SK-N-SH (cell line): ENCODE results near the gene TP53BP1. TPM values are rescaled to one million over a fixed set of nuclear protein-coding genes. Genes with fewer than 3 reads are reported as not detected.

Experiments
- CTCF ChIA-PET: fragments of 300-600, 350-600 bp; formaldehyde crosslinking; extraction: SDS; loops from one replicate; lab custom pipeline; 2021; lab: Yijun Ruan, JAX
- POLR2A ChIA-PET: fragments of 350-600 bp; sonication (Branson Sonifier 250); formaldehyde crosslinking; extraction: SDS; loops from one replicate; lab custom pipeline; 2020; ENCODE audit warnings: antibody characterized with exemption, inconsistent platforms; lab: Yijun Ruan, JAX
- DNase-seq: peaks from one replicate; pipeline ENCODE4 v3.0.0; 2012
- H2AFZ ChIP-seq: fragments of 200-600 bp; sonication (generic); 2 replicates; pipeline ENCODE4 v1.8.1; 2016; ENCODE audit warnings: antibody characterized with exemption, mild to moderate bottlenecking, low read depth
- H3F3A ChIP-seq: fragments of 200-600 bp; sonication (generic); replicated peaks from 2 replicates; pipeline ENCODE3; 2016; ENCODE audit warnings: antibody characterized with exemption, mild to moderate bottlenecking; ENCODE audit not compliant: insufficient read depth
- H3K27ac ChIP-seq, 2 experiments: fragments of 200-500 bp in 1 of 2; fragments of 200-600 bp in 1 of 2; sonication (Bioruptor generic) in 1 of 2; sonication (generic), shearing (Covaris generic) in 1 of 2; 2 replicates each; pipeline versions ENCODE4 v1.5.1 to v1.6.1; 2014 to 2016; ENCODE audit warnings: low read depth in 2 of 2, inconsistent platforms in 1 of 2, low read length in 1 of 2, mild to moderate bottlenecking in 1 of 2, mixed read lengths in 1 of 2
- H3K27me3 ChIP-seq: fragments of 200-600 bp; sonication (generic), shearing (Covaris generic); 2 replicates; pipeline ENCODE4 v1.6.1; 2016; ENCODE audit warnings: mixed run types; ENCODE audit not compliant: insufficient read depth
- H3K36me3 ChIP-seq, 2 experiments: fragments of 200-500 bp in 1 of 2; fragments of 200-600 bp in 1 of 2; sonication (Bioruptor generic) in 1 of 2; sonication (generic) in 1 of 2; replicated peaks in 1 of 2; 2 replicates each; pipeline versions ENCODE3 to v1.5.1; 2014 to 2016; ENCODE audit warnings: low read length in 1 of 2, mild to moderate bottlenecking in 1 of 2; ENCODE audit not compliant: insufficient read depth in 2 of 2, control insufficient read depth in 1 of 2
- H3K4me1 ChIP-seq, 2 experiments: fragments of 200-500 bp in 1 of 2; fragments of 200-600 bp in 1 of 2; sonication (Bioruptor generic) in 1 of 2; sonication (generic), shearing (Covaris generic) in 1 of 2; 2 replicates each; pipeline versions ENCODE4 v1.5.1 to v1.6.1; 2014 to 2016; ENCODE audit warnings: low read depth in 1 of 2, low read length in 1 of 2, mixed run types in 1 of 2; ENCODE audit not compliant: insufficient read depth in 2 of 2, control insufficient read depth in 1 of 2
- H3K4me2 ChIP-seq: fragments of 200-600 bp; sonication (generic), shearing (Covaris generic); 2 replicates; pipeline ENCODE4 v1.6.1; 2017; ENCODE audit warnings: mixed run types
- H3K4me3 ChIP-seq, 2 experiments: fragments of 200-500 bp in 1 of 2; fragments of 200-600 bp in 1 of 2; sonication (Bioruptor generic) in 1 of 2; sonication (generic), shearing (Covaris generic) in 1 of 2; 2 replicates each; pipeline versions ENCODE4 v1.5.1 to v1.8.1; 2014 to 2016; ENCODE audit warnings: low read depth in 2 of 2, inconsistent platforms in 1 of 2, low read length in 1 of 2, mild to moderate bottlenecking in 1 of 2, mixed read lengths in 1 of 2, moderate library complexity in 1 of 2
- H3K79me2 ChIP-seq: fragments of 200-600 bp; sonication (generic); 2 replicates; pipeline ENCODE4 v1.8.1; 2017; ENCODE audit warnings: mild to moderate bottlenecking; ENCODE audit not compliant: insufficient read depth
- H3K9ac ChIP-seq: fragments of 200-600 bp; sonication (generic); 2 replicates; pipeline ENCODE4 v1.6.1; 2017; ENCODE audit warnings: mixed run types
- H3K9me2 ChIP-seq: fragments of 200-600 bp; sonication (generic); 2 replicates; pipeline ENCODE4 v1.6.1; 2017; ENCODE audit warnings: mixed run types
- H3K9me3 ChIP-seq: fragments of 200-600 bp; sonication (generic); 2 replicates; pipeline ENCODE4 v1.6.1; 2017; ENCODE audit warnings: mixed run types, mild to moderate bottlenecking, moderate library complexity
- H4K20me1 ChIP-seq: fragments of 200-600 bp; sonication (generic); 2 replicates; pipeline ENCODE4 v1.6.1; 2017; ENCODE audit warnings: mild to moderate bottlenecking, mixed run types; ENCODE audit not compliant: insufficient read depth
- EZH2phosphoT487 ChIP-seq: fragments of 200-600 bp; sonication (generic); IDR thresholded peaks from 2 replicates; pipeline ENCODE4 v1.6.1; 2017; ENCODE audit warnings: low read depth, mixed run types, mild to moderate bottlenecking, antibody characterized with exemption, moderate library complexity, borderline replicate concordance
- FOXM1 ChIP-seq: IDR thresholded peaks from 2 replicates; pipeline ENCODE4 v1.4.0; 2012; ENCODE audit warnings: low read depth, mild to moderate bottlenecking
- GATA2 ChIP-seq: sonication (generic); formaldehyde crosslinking; IDR thresholded peaks from 2 replicates; pipeline ENCODE4 v1.5.0; 2020; ENCODE audit warnings: mild to moderate bottlenecking, missing genetic modification reagents
- JUND ChIP-seq: IDR thresholded peaks from 2 replicates; pipeline ENCODE4 v1.4.0; 2012
- MAX ChIP-seq: IDR thresholded peaks from 2 replicates; pipeline ENCODE4 v1.4.0; 2012; ENCODE audit warnings: low read depth
- MXI1 ChIP-seq: IDR thresholded peaks from 2 replicates; pipeline ENCODE4 v1.6.1; 2012; ENCODE audit warnings: mild to moderate bottlenecking, low read depth, low read length, improper control_type of control experiment
- NFIC ChIP-seq: IDR thresholded peaks from 2 replicates; pipeline ENCODE4 v1.4.0; 2012; ENCODE audit warnings: borderline replicate concordance
- NRF1 ChIP-seq: IDR thresholded peaks from 2 replicates; pipeline ENCODE4 v1.6.1; 2012; ENCODE audit warnings: low read depth, mild to moderate bottlenecking, low read length
- PBX3 ChIP-seq: IDR thresholded peaks from 2 replicates; pipeline ENCODE4; 2012
- POLR2AphosphoS5 ChIP-seq: IDR thresholded peaks from 2 replicates; pipeline ENCODE4 v1.6.1; 2012; ENCODE audit warnings: low read depth, low read length
- RAD21 ChIP-seq: IDR thresholded peaks from 2 replicates; pipeline ENCODE4 v1.6.1; 2012; ENCODE audit warnings: mild to moderate bottlenecking, low read length
- RCOR1 ChIP-seq: fragments of 150-350 bp; IDR thresholded peaks from 2 replicates; pipeline ENCODE4 v1.6.1; 2017; ENCODE audit warnings: antibody characterized with exemption, low read length
- REST ChIP-seq: IDR thresholded peaks from 2 replicates; pipeline ENCODE4 v1.6.1; 2012; ENCODE audit warnings: mild to moderate bottlenecking, low read depth, low read length, moderate library complexity
- RFX5 ChIP-seq: IDR thresholded peaks from 2 replicates; pipeline ENCODE4 v1.6.1; 2012; ENCODE audit warnings: mild to moderate bottlenecking, improper control_type of control experiment, low read length
- RXRA ChIP-seq: IDR thresholded peaks from 2 replicates; pipeline ENCODE4 v1.4.0; 2012; ENCODE audit warnings: low read depth, mild to moderate bottlenecking, borderline replicate concordance
- SIN3A ChIP-seq: IDR thresholded peaks from 2 replicates; pipeline ENCODE4 v1.6.1; 2012; ENCODE audit warnings: low read depth, mild to moderate bottlenecking, low read length, moderate library complexity, borderline replicate concordance
- SMC3 ChIP-seq: IDR thresholded peaks from 2 replicates; pipeline ENCODE4 v1.6.1; 2012; ENCODE audit warnings: low read depth, low read length, improper control_type of control experiment
- TCF12 ChIP-seq: IDR thresholded peaks from 2 replicates; pipeline ENCODE4 v1.4.0; 2012
- TEAD4 ChIP-seq: IDR thresholded peaks from 2 replicates; pipeline ENCODE4 v1.4.0; 2012; ENCODE audit warnings: mild to moderate bottlenecking, borderline replicate concordance; ENCODE audit not compliant: insufficient read depth
- USF1 ChIP-seq: IDR thresholded peaks from 2 replicates; pipeline ENCODE4 v1.4.0; 2012; ENCODE audit warnings: low read depth, borderline replicate concordance
- YY1 ChIP-seq: IDR thresholded peaks from 2 replicates; pipeline ENCODE4 v1.4.0; 2012; ENCODE audit warnings: low read depth, mild to moderate bottlenecking
- WGBS: methylation state at CpG from one replicate; pipeline ENCODE4 v1.1.6; 2017; ENCODE audit warnings: low lambda C conversion rate; 5-methylcytosine and 5-hydroxymethylcytosine counted together
- polyA plus RNA-seq, 3 experiments: library from polyadenylated mRNA; depleted of rRNA; stranded (reverse); fragments of >200 nt; gene quantifications; 2 replicates each; pipeline ENCODE4 v1.2.3, GENCODE V29; 2012

Gene TP53BP1
- polyA plus RNA-seq, 1 of the 3 experiments (the other 2 are of a cell fraction), result 27.1 TPM

GRCh38 chr15:43420876-43421275 lies 72.1 kb downstream of the TP53BP1 start:
- H3K9me3 ChIP-seq, result no peaks in the 10 kb centered on the region
- TF ChIP-seq MAX (no peak), EZH2phosphoT487 (no peak), RCOR1 (no peak), FOXM1 (no peak), SIN3A (no peak), NFIC (no peak), GATA2 (CRISPR knock-in tag) (no peak), RFX5 (no peak)
- no peaks in the 10 kb centered on the region; a peak in 1 of 4 replicates for H3K4me1 ChIP-seq
- WGBS, result 86% methylated on average over 7 of the region's 7 CpGs
- H3K9me2 ChIP-seq, result no peaks in the 10 kb centered on the region
- H3K4me3 ChIP-seq, result no peak overlapping the region
- no peak overlapping the region for H3K9ac ChIP-seq
- H3K27ac ChIP-seq, result no peak overlapping the region
- no peak overlapping the region for H2AFZ ChIP-seq
- H3K36me3 ChIP-seq, result peaks cover 45 to 71% of the 10 kb centered on the region in 2 experiments
- no peaks in the 10 kb centered on the region; the same call in 1 of the 2 replicates for H3K79me2 ChIP-seq
- no peaks in the 10 kb centered on the region for H3F3A ChIP-seq
- H3K27me3 ChIP-seq, result no peaks in the 10 kb centered on the region
- CTCF ChIA-PET, result no interaction called here
- H3K4me2 ChIP-seq, result no peak overlapping the region
- H4K20me1 ChIP-seq, result 0 out of 2 replicates have a peak, but pooled peaks cover 4% of the 10 kb centered on the region
- POLR2A ChIA-PET, result no interaction called here
- DNase-seq, result no peak

DNA sequence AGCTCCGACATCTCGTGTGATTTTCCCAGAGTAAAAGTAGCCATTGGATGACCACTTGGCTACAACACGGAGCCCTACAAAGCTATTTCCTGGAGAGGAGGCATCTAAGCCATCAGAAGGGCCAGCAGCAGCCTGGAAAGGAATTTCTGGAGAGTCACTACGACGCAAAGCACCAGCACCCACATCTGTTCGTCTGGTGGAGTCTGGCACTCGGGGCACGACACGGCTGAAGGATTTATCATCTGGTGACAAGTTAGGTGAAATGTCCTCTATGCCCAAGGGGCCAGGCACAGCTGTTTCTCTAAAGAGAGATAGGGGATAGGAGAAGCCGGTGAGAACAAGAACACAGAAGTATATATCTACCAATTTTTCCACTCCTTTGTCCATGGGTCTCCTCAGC lies 72.5 kb downstream of the TP53BP1 start:
- Histone ChIP-seq H2AFZ (no peak overlapping the region), H3F3A (no peaks in the 10 kb centered on the region), H3K36me3 (peaks cover 44 to 75% of the 10 kb centered on the region in 2 experiments), H3K79me2 (no peaks in the 10 kb centered on the region; the same call in 1 of the 2 replicates), H3K9me2 (no peaks in the 10 kb centered on the region), H3K4me3 (no peak overlapping the region), H3K4me1 (no peaks in the 10 kb centered on the region; a peak in 1 of 4 replicates), H3K27ac (no peak overlapping the region; a peak in 1 of 4 replicates), H3K9ac (no peak overlapping the region), H3K27me3 (no peaks in the 10 kb centered on the region), H3K4me2 (no peak overlapping the region), H4K20me1 (0 out of 2 replicates have a peak, but pooled peaks cover 4% of the 10 kb centered on the region), H3K9me3 (no peaks in the 10 kb centered on the region)
- WGBS, result 91% methylated on average over 9 of the region's 10 CpGs
- ChIA-PET CTCF (no interaction called here), POLR2A (no interaction called here)
- DNase-seq, result no peak
- TF ChIP-seq USF1 (no peak), TCF12 (no peak), REST (no peak), RAD21 (no peak), PBX3 (no peak), SMC3 (no peak), TEAD4 (no peak), GATA2 (CRISPR knock-in tag) (no peak), EZH2phosphoT487 (no peak), SIN3A (no peak), RXRA (no peak), YY1 (no peak), FOXM1 (no peak), NRF1 (no peak), MXI1 (no peak), JUND (no peak), POLR2AphosphoS5 (no peak)
